Measurements from ENCODE around the gene PLTP.

Gene PLTP

DNA sequence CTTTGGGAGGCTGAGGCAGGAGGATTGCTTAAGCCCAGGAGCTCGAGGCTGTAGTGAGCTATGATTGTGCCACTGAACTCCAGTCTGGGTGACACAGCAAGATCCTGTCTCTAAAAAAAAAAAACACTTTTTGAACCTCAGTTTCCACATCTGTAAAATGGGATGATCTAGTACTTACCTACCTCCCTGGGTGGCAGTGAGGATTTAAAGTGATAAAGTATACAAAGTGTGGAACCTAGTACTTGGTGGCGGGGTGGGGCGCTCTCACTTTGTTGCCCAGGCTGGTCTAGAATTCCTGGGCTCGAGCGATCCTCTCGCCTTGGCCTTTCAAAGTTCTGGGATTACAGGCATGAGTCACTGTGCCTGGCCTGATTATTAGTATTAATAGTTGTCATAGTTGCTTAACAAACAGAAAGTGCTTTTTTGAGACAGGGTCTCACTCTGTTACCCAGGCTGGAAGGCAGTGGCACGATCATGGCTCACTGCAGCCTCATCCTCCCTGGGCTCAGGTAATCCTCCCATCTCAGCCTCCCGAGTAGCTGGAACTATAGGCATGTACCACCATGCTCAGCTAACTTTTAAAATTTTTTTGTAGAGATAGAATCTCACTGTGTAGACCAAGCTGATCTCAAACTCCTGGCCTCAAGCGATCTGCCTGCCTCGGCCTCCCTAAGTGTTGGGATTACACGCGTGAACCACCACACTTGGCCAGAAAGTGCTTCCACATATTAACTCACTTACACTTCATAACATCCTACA is 7.0 kb upstream of the PLTP start:
- Histone ChIP-seq H3K27ac (peak overlapping the region; percentile 12), H3K4me3 (ENCODE audit: low read depth, low read length) (no peak overlapping the region), H3K27me3 (replicated peaks) (no peaks in the 10 kb centered on the region), H3K36me3 (replicated peaks) (no peaks in the 10 kb centered on the region)
- TF ChIP-seq, protein P1, sequence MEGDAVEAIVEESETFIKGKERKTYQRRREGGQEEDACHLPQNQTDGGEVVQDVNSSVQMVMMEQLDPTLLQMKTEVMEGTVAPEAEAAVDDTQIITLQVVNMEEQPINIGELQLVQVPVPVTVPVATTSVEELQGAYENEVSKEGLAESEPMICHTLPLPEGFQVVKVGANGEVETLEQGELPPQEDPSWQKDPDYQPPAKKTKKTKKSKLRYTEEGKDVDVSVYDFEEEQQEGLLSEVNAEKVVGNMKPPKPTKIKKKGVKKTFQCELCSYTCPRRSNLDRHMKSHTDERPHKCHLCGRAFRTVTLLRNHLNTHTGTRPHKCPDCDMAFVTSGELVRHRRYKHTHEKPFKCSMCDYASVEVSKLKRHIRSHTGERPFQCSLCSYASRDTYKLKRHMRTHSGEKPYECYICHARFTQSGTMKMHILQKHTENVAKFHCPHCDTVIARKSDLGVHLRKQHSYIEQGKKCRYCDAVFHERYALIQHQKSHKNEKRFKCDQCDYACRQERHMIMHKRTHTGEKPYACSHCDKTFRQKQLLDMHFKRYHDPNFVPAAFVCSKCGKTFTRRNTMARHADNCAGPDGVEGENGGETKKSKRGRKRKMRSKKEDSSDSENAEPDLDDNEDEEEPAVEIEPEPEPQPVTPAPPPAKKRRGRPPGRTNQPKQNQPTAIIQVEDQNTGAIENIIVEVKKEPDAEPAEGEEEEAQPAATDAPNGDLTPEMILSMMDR (IDR thresholded peaks at IDR 0.05; ENCODE audit: low read depth, low read length, missing control alignments): no peak
- in situ Hi-C loops (cut with HindIII; ENCODE audit: low pct_ligation_motif_present, low sequenced_read_pairs): no loop called here
- peak; percentile 43 for DNase-seq

DNA sequence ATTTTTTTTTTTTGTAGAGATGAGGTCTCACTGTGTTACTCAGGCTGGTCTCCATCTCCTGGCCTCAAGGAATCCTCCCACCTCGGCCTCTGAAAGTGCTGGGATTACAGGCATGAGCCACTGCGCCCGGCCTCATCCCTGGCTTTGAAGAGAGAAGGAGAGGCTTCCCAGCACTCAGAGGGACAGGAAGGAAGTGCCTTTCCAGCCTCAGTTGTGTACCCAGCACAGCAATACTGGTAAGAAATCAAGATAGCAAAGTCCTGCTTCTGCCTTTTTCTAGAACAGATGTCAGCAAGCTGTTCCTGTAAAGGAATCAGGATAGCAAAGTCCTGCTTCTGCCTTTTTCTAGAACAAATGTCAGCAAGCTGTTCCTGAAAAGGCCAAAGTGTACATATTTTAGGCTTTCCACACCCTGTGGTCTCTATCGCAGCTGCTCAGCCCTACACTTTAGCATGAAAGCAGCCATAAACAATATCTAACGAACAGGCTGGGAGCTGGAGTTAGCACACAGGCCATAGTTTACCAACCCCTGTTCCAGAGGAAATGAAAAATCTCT is 6.3 kb upstream of the PLTP start:
- no peaks in the 10 kb centered on the region for H3K27me3 ChIP-seq (replicated peaks)
- no peak overlapping the region for H3K4me3 ChIP-seq (ENCODE audit: low read depth, low read length)
- in situ Hi-C loops (cut with HindIII; ENCODE audit: low pct_ligation_motif_present, low sequenced_read_pairs): no loop called here
- TF ChIP-seq, protein P1 (IDR thresholded peaks at IDR 0.05; ENCODE audit: low read depth, low read length, missing control alignments): no peak
- no peak for DNase-seq
- H3K27ac ChIP-seq: no peak overlapping the region
- no peaks in the 10 kb centered on the region for H3K36me3 ChIP-seq (replicated peaks)

DNA sequence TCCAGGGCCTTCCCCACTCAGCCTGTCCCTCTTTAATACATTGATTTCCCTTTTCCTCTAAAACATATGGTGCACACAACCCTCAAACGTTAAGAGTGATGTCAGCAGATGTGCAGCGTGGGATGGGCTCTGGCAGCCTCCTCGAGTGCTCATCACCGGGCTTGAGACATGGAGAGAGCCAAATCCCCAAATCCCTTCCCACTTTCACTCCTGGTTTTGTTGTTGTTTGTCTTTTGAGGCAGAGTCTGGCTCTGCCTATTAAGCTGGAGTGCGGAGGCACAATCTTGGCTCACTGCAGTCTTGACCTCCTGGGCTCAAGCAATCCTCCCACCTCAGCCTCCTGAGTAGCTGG is 5.8 kb upstream of the PLTP start:
- Histone ChIP-seq H3K27ac (no peak overlapping the region), H3K36me3 (replicated peaks) (no peaks in the 10 kb centered on the region), H3K4me3 (ENCODE audit: low read depth, low read length) (no peak overlapping the region), H3K27me3 (replicated peaks) (no peaks in the 10 kb centered on the region)
- in situ Hi-C loops (cut with HindIII; ENCODE audit: low pct_ligation_motif_present, low sequenced_read_pairs): no loop called here
- no peak for DNase-seq
- TF ChIP-seq, protein P1 (IDR thresholded peaks at IDR 0.05; ENCODE audit: low read depth, low read length, missing control alignments): no peak

DNA sequence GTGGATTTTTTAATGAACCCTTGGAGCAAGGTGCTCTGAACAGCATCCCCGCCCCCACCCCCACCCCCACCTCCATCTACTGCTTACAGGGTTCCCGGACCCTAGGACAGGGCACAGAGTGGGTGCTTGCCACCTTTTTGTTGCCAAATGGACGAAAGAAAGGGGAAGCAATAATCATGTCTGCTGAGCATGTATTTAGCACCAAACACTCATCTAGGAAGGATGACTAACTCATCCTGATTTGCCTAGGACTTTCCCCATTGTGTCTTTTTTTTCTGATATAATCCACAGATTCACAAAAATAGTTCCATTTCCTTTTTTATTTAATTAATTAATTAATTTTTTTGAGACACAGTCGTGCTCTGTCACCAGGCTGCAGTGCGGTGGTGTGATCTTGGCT is 1.2 kb upstream of the PLTP start:
- H3K27ac ChIP-seq: no peak overlapping the region
- no peak overlapping the region for H3K4me3 ChIP-seq (ENCODE audit: low read depth, low read length)
- in situ Hi-C loops (cut with HindIII; ENCODE audit: low pct_ligation_motif_present, low sequenced_read_pairs): no loop called here
- no peaks in the 10 kb centered on the region for H3K27me3 ChIP-seq (replicated peaks)
- DNase-seq: no peak
- H3K36me3 ChIP-seq (replicated peaks): no peaks in the 10 kb centered on the region
- TF ChIP-seq, protein P1 (IDR thresholded peaks at IDR 0.05; ENCODE audit: low read depth, low read length, missing control alignments): no peak

DNA sequence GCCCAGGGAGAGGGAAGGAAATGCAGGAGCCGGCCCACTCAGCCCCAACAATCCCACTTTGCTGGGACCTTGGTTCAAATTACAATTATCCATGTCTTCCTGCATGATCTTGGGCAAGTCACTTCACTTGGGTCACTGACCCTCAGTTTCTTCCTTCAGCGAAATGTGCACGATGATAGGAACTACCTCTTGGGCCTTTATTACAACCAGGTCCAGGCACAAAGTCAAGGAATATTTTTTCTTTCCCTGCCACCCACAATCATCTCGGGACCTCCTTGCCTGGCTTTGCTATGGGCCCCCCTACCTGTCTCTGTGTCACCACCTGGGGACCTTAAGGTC is 358 bp upstream of the PLTP start:
- Histone ChIP-seq H3K27ac (no peak overlapping the region), H3K36me3 (replicated peaks) (no peaks in the 10 kb centered on the region), H3K4me3 (ENCODE audit: low read depth, low read length) (peak overlapping the region; percentile 60), H3K27me3 (replicated peaks) (no peaks in the 10 kb centered on the region)
- no peak for DNase-seq
- in situ Hi-C loops (cut with HindIII; ENCODE audit: low pct_ligation_motif_present, low sequenced_read_pairs): no loop called here
- TF ChIP-seq, protein P1 (IDR thresholded peaks at IDR 0.05; ENCODE audit: low read depth, low read length, missing control alignments): no peak

All from brain microvascular endothelial cell (primary cell).